ENCODE data around the gene OR10A6. TPM values are rescaled to one million over a fixed set of nuclear protein-coding genes. Genes with fewer than 3 reads are reported as not detected.

Gene OR10A6
- 0.03 TPM in 1 of 2 replicates, not detected in the other for total RNA-seq

GRCh38 chr11:7931168-7931567 is at the start of gene OR10A6:
Gene OR10A6 (minus strand): TSS chr11:7931268. CDS start chr11:7928662, 2,606 bp downstream.

GRCh38 chr11:7965386-7965785 is 34.3 kb upstream of the OR10A6 start, which contains the start of gene NLRP10:
Gene NLRP10 (minus strand): TSS chr11:7965447. CDS start chr11:7963495, 1,952 bp downstream.

GRCh38 chr11:7941608-7942007 is 10.5 kb upstream of the OR10A6 start, which contains the start of gene OR10A3:
Gene OR10A3 (minus strand): TSS chr11:7941708. CDS start chr11:7939520, 2,188 bp downstream.

Other genes with a start within 250 kb of the OR10A6 start
- 0.13 TPM in 1 of 2 replicates, not detected in the other for gene OVCH2, start 224.8 kb downstream of the OR10A6 start, total RNA-seq
- not detected in 2 replicates for gene OR5P2, start 134.3 kb downstream of the OR10A6 start, total RNA-seq
- gene OR5P3, start 100.4 kb downstream of the OR10A6 start, total RNA-seq: not detected in 2 replicates
- 0.07 TPM in 1 of 2 replicates, not detected in the other for gene OR10A3, start 10.4 kb upstream of the OR10A6 start, total RNA-seq
- gene NLRP10, start 34.2 kb upstream of the OR10A6 start, total RNA-seq: 3.5 and 6.7 TPM in 2 replicates
- gene EIF3F, start 56.1 kb upstream of the OR10A6 start, total RNA-seq: 428 and 443 TPM in 2 replicates
- gene TUB, start 149.9 kb upstream of the OR10A6 start, total RNA-seq: 8.2 and 16.4 TPM in 2 replicates
- not detected in 2 replicates for gene RIC3, start 237.8 kb upstream of the OR10A6 start, total RNA-seq

Data from smooth muscle cell of the pulmonary artery (primary cell).